NCI-H1105 (cell line): Measurements from ENCODE around the gene SLC5A10.
"Not testable (repeated sequence)": the region's sequence is repeated elsewhere in the genome, so short reads cannot be mapped to it uniquely, and the experiment has no call there.

ENCODE experiments used
- DNase-seq: peaks from one replicate; lab custom pipeline; 2025; lab: John Stamatoyannopoulos, UW

SLC5A10 gene

GRCh38 chr17:18947866-18948265 is 4.1 kb upstream of the SLC5A10 start:
- DNase-seq, result no peak

GRCh38 chr17:18948476-18949006 is 3.4 kb upstream of the SLC5A10 start:
- no peak for DNase-seq

GRCh38 chr17:18949566-18949965 is 2.4 kb upstream of the SLC5A10 start:
- DNase-seq, result no peak

- DNase-seq, result no peak
Measured at GRCh38 chr17:18950346-18950745, 1.6 kb upstream of the SLC5A10 start.

GRCh38 chr17:18950944-18951905 is 740 bp upstream of the SLC5A10 start:
- DNase-seq, result no peak

GRCh38 chr17:18953231-18953728 is 1.3 kb downstream of the SLC5A10 start:
- no peak for DNase-seq

GRCh38 chr17:18954321-18954720 is 2.4 kb downstream of the SLC5A10 start:
- no peak for DNase-seq

- DNase-seq, result no peak
Measured at GRCh38 chr17:18955009-18955408, 3.0 kb downstream of the SLC5A10 start.

- not testable (repeated sequence) for DNase-seq
Measured at GRCh38 chr17:18956021-18956420, 4.1 kb downstream of the SLC5A10 start.

- no peak for DNase-seq
Measured at GRCh38 chr17:18956581-18956980, 4.6 kb downstream of the SLC5A10 start.

GRCh38 chr17:18957831-18958230 is 5.9 kb downstream of the SLC5A10 start:
- DNase-seq, result no peak

GRCh38 chr17:18958611-18959010 is 6.6 kb downstream of the SLC5A10 start:
- no peak for DNase-seq

- no peak for DNase-seq
Measured at GRCh38 chr17:18959071-18959844, 7.3 kb downstream of the SLC5A10 start.

- DNase-seq, result no peak
Measured at GRCh38 chr17:18959845-18960240, 7.9 kb downstream of the SLC5A10 start.

- DNase-seq, result no peak
Measured at GRCh38 chr17:18960241-18960665, 8.3 kb downstream of the SLC5A10 start.

- DNase-seq, result peak; percentile 45
Measured at GRCh38 chr17:18960803-18961511, 9.0 kb downstream of the SLC5A10 start.

GRCh38 chr17:18961634-18962493 is 9.9 kb downstream of the SLC5A10 start:
- DNase-seq, result no peak

- no peak for DNase-seq
Measured at GRCh38 chr17:18962494-18962815, 10.5 kb downstream of the SLC5A10 start.

- no peak for DNase-seq
Measured at GRCh38 chr17:18963126-18964017, 11.4 kb downstream of the SLC5A10 start.

- DNase-seq, result no peak
Measured at GRCh38 chr17:18964018-18964351, 12.0 kb downstream of the SLC5A10 start.
